RCC 7860 (cell line): ENCODE measurements around the gene OPCML.
A peak's percentile ranks its signal among the peaks of the same experiment; 100 is the strongest.

Experiments
- DNase-seq: peaks from one replicate; pipeline ENCODE4 v3.0.0-alpha.2; 2015; ENCODE audit warnings: low spot score
- FAIRE-seq: peaks from 2 replicates; lab custom pipeline; 2012; peaks lifted over from hg19 to GRCh38; lab: Jason Lieb, UNC

Gene OPCML

GRCh38 chr11:133202816-133203215 is 329.5 kb downstream of the OPCML start:
- no peak for FAIRE-seq
- DNase-seq, result no peak

GRCh38 chr11:133198438-133198837 is 333.9 kb downstream of the OPCML start:
- DNase-seq, result no peak
- no peak for FAIRE-seq

GRCh38 chr11:133197425-133197824 is 334.9 kb downstream of the OPCML start:
- FAIRE-seq (no peak), DNase-seq (no peak)

GRCh38 chr11:133191931-133192330 is 340.4 kb downstream of the OPCML start:
- FAIRE-seq (no peak), DNase-seq (no peak)

- DNase-seq (no peak), FAIRE-seq (no peak)
Observed at GRCh38 chr11:133181667-133182066, 350.6 kb downstream of the OPCML start.

- no peak for FAIRE-seq
- DNase-seq, result no peak
Observed at GRCh38 chr11:133181066-133181465, 351.2 kb downstream of the OPCML start.

GRCh38 chr11:133180201-133180600 is 352.1 kb downstream of the OPCML start:
- FAIRE-seq, result no peak
- no peak for DNase-seq

- FAIRE-seq (no peak), DNase-seq (no peak)
Observed at GRCh38 chr11:133176748-133177147, 355.6 kb downstream of the OPCML start.

- FAIRE-seq (no peak), DNase-seq (no peak)
Observed at GRCh38 chr11:133175103-133175502, 357.2 kb downstream of the OPCML start.

- no peak for DNase-seq
- FAIRE-seq, result no peak
Observed at GRCh38 chr11:133173810-133174412, 358.4 kb downstream of the OPCML start.

GRCh38 chr11:133172349-133172748 is 360.0 kb downstream of the OPCML start:
- DNase-seq (no peak), FAIRE-seq (no peak)

GRCh38 chr11:133171374-133171773 is 360.9 kb downstream of the OPCML start:
- no peak for DNase-seq
- FAIRE-seq, result no peak

GRCh38 chr11:133168016-133168415 is 364.3 kb downstream of the OPCML start:
- no peak for FAIRE-seq
- no peak for DNase-seq

- FAIRE-seq (no peak), DNase-seq (no peak)
Observed at GRCh38 chr11:133166662-133167061, 365.6 kb downstream of the OPCML start.

- FAIRE-seq (no peak), DNase-seq (no peak)
Observed at GRCh38 chr11:133164986-133165385, 367.3 kb downstream of the OPCML start.

GRCh38 chr11:133163463-133164419 is 368.6 kb downstream of the OPCML start:
- FAIRE-seq (no peak), DNase-seq (peak; percentile 7)

GRCh38 chr11:133162227-133162626 is 370.1 kb downstream of the OPCML start:
- FAIRE-seq (no peak), DNase-seq (no peak)

- no peak for DNase-seq
- FAIRE-seq, result no peak
Observed at GRCh38 chr11:133160754-133161153, 371.5 kb downstream of the OPCML start.

- DNase-seq (no peak), FAIRE-seq (no peak)
Observed at GRCh38 chr11:133156986-133157745, 375.1 kb downstream of the OPCML start.

GRCh38 chr11:133154781-133155180 is 377.5 kb downstream of the OPCML start:
- DNase-seq (no peak), FAIRE-seq (no peak)

- no peak for FAIRE-seq
- DNase-seq, result no peak
Observed at GRCh38 chr11:133154076-133154475, 378.2 kb downstream of the OPCML start.
